GM12873 (cell line): ENCODE measurements around the gene ABCA4.

Experiments used
- CTCF ChIP-seq: IDR thresholded peaks from 2 replicates; pipeline ENCODE4 v1.5.1; 2012; ENCODE audit warnings: low read depth, mild to moderate bottlenecking, moderate library complexity, low read length, control low read depth; ENCODE audit not compliant: insufficient read depth; ENCODE audit errors: missing control alignments

ABCA4 gene

GRCh38 chr1:94063379-94063778 is 57.6 kb downstream of the ABCA4 start:
- TF ChIP-seq CTCF: peak; percentile 32

GRCh38 chr1:94061513-94062443 is 59.2 kb downstream of the ABCA4 start:
- peak; percentile 96 for TF ChIP-seq CTCF

GRCh38 chr1:94060720-94061119 is 60.2 kb downstream of the ABCA4 start:
- no peak for TF ChIP-seq CTCF

GRCh38 chr1:94058766-94059165 is 62.2 kb downstream of the ABCA4 start:
- no peak for TF ChIP-seq CTCF

- no peak for TF ChIP-seq CTCF
These were observed 64.0 kb downstream of the ABCA4 start for GRCh38 chr1:94056996-94057395.

- no peak for TF ChIP-seq CTCF
These were observed 64.8 kb downstream of the ABCA4 start for GRCh38 chr1:94056171-94056570.

GRCh38 chr1:94055459-94056122 is 65.4 kb downstream of the ABCA4 start:
- TF ChIP-seq CTCF: no peak
